Heart left ventricle (tissue), 16 donors: ENCODE results near the gene HNF1A. TPM values are rescaled to one million over a fixed set of nuclear protein-coding genes. Genes with fewer than 3 reads are reported as not detected.
"Not testable (repeated sequence)": the region's sequence is repeated elsewhere in the genome, so short reads cannot be mapped to it uniquely, and the experiment has no call there.

Experiments
- ATAC-seq, 4 donors: fragments of 200-7000 bp; cut with Tn5 transposase; one replicate each; pipeline ENCODE4 v1.9.1; 2020 to 2022; ENCODE audit warnings: moderate library complexity in 4 of 4, mild to moderate bottlenecking in 3 of 4, moderate number of reproducible peaks in 1 of 4
- DNase-seq, 5 donors: peaks; one replicate each; pipeline ENCODE4 v3.0.0-alpha.2; 2020
- H3K27ac ChIP-seq, 12 donors: fragments of 200-600 bp; sonication (generic) in 4 of 12; one replicate each; pipeline versions ENCODE4 v1.5.0 to v1.8.0; 2016 to 2022; ENCODE audit warnings: mild to moderate bottlenecking in 2 of 12
- H3K27me3 ChIP-seq, 9 donors: fragments of 200-600 bp; sonication (generic) in 2 of 9; one replicate each; pipeline versions ENCODE4 v1.5.1 to v1.8.0; 2016 to 2022; ENCODE audit warnings: mild to moderate bottlenecking in 3 of 9
- H3K36me3 ChIP-seq, 9 donors: fragments of 200-600 bp; sonication (generic) in 2 of 9; one replicate each; pipeline versions ENCODE4 v1.5.0 to v1.8.0; 2018 to 2022; ENCODE audit warnings: mild to moderate bottlenecking in 2 of 9
- H3K4me1 ChIP-seq, 12 donors: fragments of 200-600 bp; sonication (generic) in 4 of 12; one replicate each; pipeline versions ENCODE4 v1.5.0 to v1.8.0; 2016 to 2022; ENCODE audit warnings: mild to moderate bottlenecking in 3 of 12
- H3K4me3 ChIP-seq, 12 donors: fragments of 200-600 bp; sonication (generic) in 4 of 12; one replicate each; pipeline versions ENCODE4 v1.5.0 to v1.8.0; 2017 to 2022; ENCODE audit warnings: mild to moderate bottlenecking in 9 of 12, moderate library complexity in 4 of 12
- H3K9me3 ChIP-seq, 12 donors: fragments of 200-600 bp; sonication (generic) in 4 of 12; one replicate each; pipeline versions ENCODE4 v1.5.0 to v1.8.0; 2016 to 2022; ENCODE audit warnings: mild to moderate bottlenecking in 1 of 12
- CTCF ChIP-seq, 12 donors: fragments of 200-600 bp; sonication (generic) in 4 of 12; IDR thresholded peaks; one replicate each; pipeline versions ENCODE4 v1.5.0 to v1.8.0; 2018 to 2022; ENCODE audit warnings: antibody characterized with exemption in 12 of 12, mild to moderate bottlenecking in 5 of 12
- POLR2A ChIP-seq, 2 donors: fragments of 450-650 bp; IDR thresholded peaks; one replicate each; pipeline ENCODE4 v1.6.1; 2017; ENCODE audit warnings: antibody characterized with exemption in 2 of 2, mild to moderate bottlenecking in 2 of 2, moderate library complexity in 2 of 2
- WGBS, 4 donors: extraction: QIAGEN DNeasy Blood & Tissue Kit in 2 of 4; methylation state at CpG; one replicate each; pipeline versions ENCODE4 v1.1.5 to v1.1.7; 2013 to 2018; 5-methylcytosine and 5-hydroxymethylcytosine counted together
- intact Hi-C, 10 donors: fragments of 100-400 bp; cut with DNase I; formaldehyde crosslinking; loops; one replicate each; pipeline versions ENCODE4 v1.11.1 to v1.14.2; 2022
- polyA plus RNA-seq, 2 donors: library from polyadenylated mRNA; stranded (reverse); fragments of 200-250 nt; gene quantifications; one replicate each; pipeline ENCODE4 v1.2.3, GENCODE V29; 2013
- total RNA-seq, 9 donors: library from RNA; depleted of rRNA in 2 of 9; stranded (reverse); fragments of >200 nt in 2 of 9; fragmentation: NEBNext Ultra II Directional in 3 of 9; extraction: Animal tissue kit (Norgen Biotek cat#: 25700) in 3 of 9; gene quantifications; one replicate each; pipeline versions ENCODE4 v1.1.0 to v1.2.4, GENCODE V29; 2016 to 2023
- donor health status: ischemic (EF 13 %, LVEDD 7.1; RV severe dilation, severe dysfunction).
- donor health status: healthy with polysubstance abuse.
- donor health status: DM: no; HTN: yes; CAD: no.
- donor health status: DM: no; HTN: no; CAD: no.
- donor health status: ischemic (EF 25% LVEDD 6.9; RV normal size, moderate dysfunction).
- donor health status: ischemic (EF 25% LVEDD 5.7; RV mildly dilated, moderate dysfunction).
- donor health status: healthy.
- donor health status: DM: yes; HTN: yes; CAD: no.
- donor health status: ischemic (EF 35%, LVEDD 5.7; RV mildly dilated, moderate dysfunction).
- donor health status: nonischemic (EF 11% LVEDD 7.7; RV severe dilation, severe dysfunction).
- donor health status: DM: yes; HTN: yes; CAD: no.
- donor health status: PGD.
- donor health status: ischemic (EF 29% LVEDD 5.4; RV normal size, mild dysfunction).
- donor health status: nonischemic (EF 23%, LVEDD 6.1; RV moderate dilation, normal function).

Gene HNF1A
- total and polyA plus RNA-seq, 11 donors = 0.03 TPM; not detected in 10

GRCh38 chr12:121038861-121039668, 60.7 kb downstream of the HNF1A start, which contains the start of gene OASL:
Gene OASL (minus strand): TSS chr12:121039246. CDS start chr12:121038971, 275 bp downstream.
- no peaks in the 10 kb centered on the region for H3K36me3 ChIP-seq
- H3K27me3 ChIP-seq = peaks cover 0 to 3% (median 0%) of the 10 kb centered on the region in 9 donors
- WGBS, 4 donors = 27 to 41% (median 30%) methylated on average over 7 to 13 of the region's 13 CpGs
- peak within 1 kb of the TSS; percentile 4 to 71 (median 52) for H3K4me3 ChIP-seq
- intact Hi-C loops = no loop called here
- peak; percentile 15 to 80 (median 78) for ATAC-seq
- peaks cover 0 to 50% (median 0%) of the 10 kb centered on the region in 12 donors for H3K4me1 ChIP-seq
- no peaks in the 10 kb centered on the region for H3K9me3 ChIP-seq
- peak within 1 kb of the TSS in 8 of 12 donors; percentile 17 to 83 (median 38) for H3K27ac ChIP-seq
- peak in 4 of 5 donors; percentile 27 to 63 (median 30) for DNase-seq
- no peak for TF ChIP-seq CTCF (IDR thresholded peaks at IDR 0.05)
- TF ChIP-seq POLR2A (IDR thresholded peaks at IDR 0.05) = no peak

DNA sequence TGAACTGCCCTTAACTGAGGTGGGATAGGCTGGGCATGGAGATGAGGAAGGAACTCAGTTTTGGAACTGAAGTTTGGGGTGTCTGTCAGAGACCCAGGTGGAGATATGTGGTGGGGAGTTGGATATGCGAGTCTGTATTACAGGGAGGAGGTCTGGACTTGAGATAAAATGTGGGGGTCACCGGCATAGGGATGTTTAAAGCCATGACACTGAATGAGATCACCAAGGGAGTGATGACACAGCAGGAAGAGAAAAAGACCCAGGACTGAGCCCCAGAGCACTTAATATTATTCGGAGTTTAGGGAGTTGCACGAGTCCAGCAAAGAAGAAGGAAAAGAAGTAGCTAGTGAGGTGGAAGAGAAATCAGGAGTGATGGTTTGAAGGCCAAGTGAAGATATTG, 64.7 kb downstream of the HNF1A start:
- Histone ChIP-seq H3K4me3 (no peak overlapping the region), H3K36me3 (no peaks in the 10 kb centered on the region), H3K27ac (no peak overlapping the region), H3K4me1 (peaks cover 0 to 12% (median 0%) of the 10 kb centered on the region in 12 donors), H3K9me3 (no peaks in the 10 kb centered on the region), H3K27me3 (peaks cover 0 to 3% (median 0%) of the 10 kb centered on the region in 9 donors)
- DNase-seq (no peak), ATAC-seq (no peak)
- no peak for TF ChIP-seq CTCF (IDR thresholded peaks at IDR 0.05)
- no peak for TF ChIP-seq POLR2A (IDR thresholded peaks at IDR 0.05)
- intact Hi-C loops = no loop called here
- 60 to 83% (median 77%) methylated on average over 4 of the region's 4 CpGs for WGBS, 4 donors

GRCh38 chr12:121047400-121047799, 69.1 kb downstream of the HNF1A start:
- H3K4me3 ChIP-seq, H3K27me3 ChIP-seq, H3K36me3 ChIP-seq, ATAC-seq, H3K27ac ChIP-seq, H3K4me1 ChIP-seq, intact Hi-C loops, DNase-seq, H3K9me3 ChIP-seq: not testable (repeated sequence)
- 81 to 92% (median 88%) methylated on average over 12 of the region's 12 CpGs for WGBS, 4 donors

GRCh38 chr12:121048442-121048841, 70.1 kb downstream of the HNF1A start:
- Histone ChIP-seq H3K27ac (no peak overlapping the region), H3K4me3 (no peak overlapping the region), H3K9me3 (no peaks in the 10 kb centered on the region), H3K27me3 (no peaks in the 10 kb centered on the region), H3K36me3 (no peaks in the 10 kb centered on the region), H3K4me1 (peaks cover 0 to 6% (median 0%) of the 10 kb centered on the region in 12 donors)
- peak in 1 of 5 donors; percentile 46 for DNase-seq
- TF ChIP-seq CTCF (IDR thresholded peaks at IDR 0.05) = no peak
- TF ChIP-seq POLR2A (IDR thresholded peaks at IDR 0.05) = no peak
- ATAC-seq = peak in 3 of 4 donors; percentile 24 to 49 (median 42)
- intact Hi-C loops = no loop called here
- WGBS, 4 donors = 27 to 46% (median 42%) methylated on average over 6 to 7 of the region's 7 CpGs
